ENCODE measurements around the gene LINGO1.

DNA sequence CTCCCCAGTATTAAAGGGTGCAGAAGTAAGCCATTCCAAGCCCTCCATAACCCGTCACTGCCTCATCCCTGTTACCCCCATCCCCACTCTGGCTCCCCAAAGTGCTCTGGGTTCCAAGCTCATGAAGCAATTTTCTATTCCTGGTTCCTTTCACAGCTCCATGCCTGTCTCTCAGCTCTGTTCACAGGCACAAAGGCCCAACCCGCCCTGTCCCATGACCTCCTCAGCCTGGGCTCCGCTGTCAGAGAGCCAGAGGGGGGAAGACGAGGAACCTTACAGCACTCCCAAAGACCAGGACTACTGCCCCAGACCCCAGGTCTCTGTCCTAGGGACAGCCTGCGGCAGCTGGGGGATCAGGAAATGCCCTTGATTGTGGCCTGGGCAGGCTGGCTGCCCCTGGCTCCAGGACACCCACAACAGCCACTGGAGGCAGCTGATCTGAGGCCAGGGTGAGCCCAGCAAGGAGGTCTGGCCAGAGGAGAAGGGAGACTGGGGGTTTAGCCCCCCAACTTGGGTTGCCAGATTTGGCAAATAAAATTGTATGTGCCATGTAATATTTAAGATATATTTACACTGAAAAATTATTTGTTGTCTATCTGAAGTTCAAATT lies 43.2 kb upstream of the LINGO1 start:
- TF ChIP-seq, protein P1, sequence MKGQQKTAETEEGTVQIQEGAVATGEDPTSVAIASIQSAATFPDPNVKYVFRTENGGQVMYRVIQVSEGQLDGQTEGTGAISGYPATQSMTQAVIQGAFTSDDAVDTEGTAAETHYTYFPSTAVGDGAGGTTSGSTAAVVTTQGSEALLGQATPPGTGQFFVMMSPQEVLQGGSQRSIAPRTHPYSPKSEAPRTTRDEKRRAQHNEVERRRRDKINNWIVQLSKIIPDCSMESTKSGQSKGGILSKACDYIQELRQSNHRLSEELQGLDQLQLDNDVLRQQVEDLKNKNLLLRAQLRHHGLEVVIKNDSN (IDR thresholded peaks at IDR 0.05; ENCODE audit: borderline replicate concordance, low read depth), result no peak
- TF ChIP-seq, protein P2, sequence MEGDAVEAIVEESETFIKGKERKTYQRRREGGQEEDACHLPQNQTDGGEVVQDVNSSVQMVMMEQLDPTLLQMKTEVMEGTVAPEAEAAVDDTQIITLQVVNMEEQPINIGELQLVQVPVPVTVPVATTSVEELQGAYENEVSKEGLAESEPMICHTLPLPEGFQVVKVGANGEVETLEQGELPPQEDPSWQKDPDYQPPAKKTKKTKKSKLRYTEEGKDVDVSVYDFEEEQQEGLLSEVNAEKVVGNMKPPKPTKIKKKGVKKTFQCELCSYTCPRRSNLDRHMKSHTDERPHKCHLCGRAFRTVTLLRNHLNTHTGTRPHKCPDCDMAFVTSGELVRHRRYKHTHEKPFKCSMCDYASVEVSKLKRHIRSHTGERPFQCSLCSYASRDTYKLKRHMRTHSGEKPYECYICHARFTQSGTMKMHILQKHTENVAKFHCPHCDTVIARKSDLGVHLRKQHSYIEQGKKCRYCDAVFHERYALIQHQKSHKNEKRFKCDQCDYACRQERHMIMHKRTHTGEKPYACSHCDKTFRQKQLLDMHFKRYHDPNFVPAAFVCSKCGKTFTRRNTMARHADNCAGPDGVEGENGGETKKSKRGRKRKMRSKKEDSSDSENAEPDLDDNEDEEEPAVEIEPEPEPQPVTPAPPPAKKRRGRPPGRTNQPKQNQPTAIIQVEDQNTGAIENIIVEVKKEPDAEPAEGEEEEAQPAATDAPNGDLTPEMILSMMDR (IDR thresholded peaks at IDR 0.05), result no peak
- TF ChIP-seq, protein P3, sequence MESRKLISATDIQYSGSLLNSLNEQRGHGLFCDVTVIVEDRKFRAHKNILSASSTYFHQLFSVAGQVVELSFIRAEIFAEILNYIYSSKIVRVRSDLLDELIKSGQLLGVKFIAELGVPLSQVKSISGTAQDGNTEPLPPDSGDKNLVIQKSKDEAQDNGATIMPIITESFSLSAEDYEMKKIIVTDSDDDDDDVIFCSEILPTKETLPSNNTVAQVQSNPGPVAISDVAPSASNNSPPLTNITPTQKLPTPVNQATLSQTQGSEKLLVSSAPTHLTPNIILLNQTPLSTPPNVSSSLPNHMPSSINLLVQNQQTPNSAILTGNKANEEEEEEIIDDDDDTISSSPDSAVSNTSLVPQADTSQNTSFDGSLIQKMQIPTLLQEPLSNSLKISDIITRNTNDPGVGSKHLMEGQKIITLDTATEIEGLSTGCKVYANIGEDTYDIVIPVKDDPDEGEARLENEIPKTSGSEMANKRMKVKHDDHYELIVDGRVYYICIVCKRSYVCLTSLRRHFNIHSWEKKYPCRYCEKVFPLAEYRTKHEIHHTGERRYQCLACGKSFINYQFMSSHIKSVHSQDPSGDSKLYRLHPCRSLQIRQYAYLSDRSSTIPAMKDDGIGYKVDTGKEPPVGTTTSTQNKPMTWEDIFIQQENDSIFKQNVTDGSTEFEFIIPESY (IDR thresholded peaks at IDR 0.05; ENCODE audit: borderline replicate concordance, low read depth), result no peak
- TF ChIP-seq GATA2 (CRISPR knock-in tag; IDR thresholded peaks at IDR 0.05) (no peak), SIN3A (IDR thresholded peaks at IDR 0.05; ENCODE audit: borderline replicate concordance, low read depth, low read length) (no peak), MEF2A (IDR thresholded peaks at IDR 0.05; ENCODE audit: borderline replicate concordance, low read depth) (no peak), NFIC (IDR thresholded peaks at IDR 0.05; ENCODE audit: borderline replicate concordance) (no peak), RAD21 (IDR thresholded peaks at IDR 0.05; ENCODE audit: low read length) (no peak), TAF1 (IDR thresholded peaks at IDR 0.05; ENCODE audit: borderline replicate concordance, low read depth, low read length) (no peak), GABPA (IDR thresholded peaks at IDR 0.05; ENCODE audit: low read depth) (no peak), TEAD4 (IDR thresholded peaks at IDR 0.05; ENCODE audit: borderline replicate concordance, insufficient read depth) (no peak)

Data from SK-N-SH (cell line).